ENCODE measurements around the gene VPS37C. TPM values are rescaled to one million over a fixed set of nuclear protein-coding genes. Genes with fewer than 3 reads are reported as not detected.
"Not testable (repeated sequence)": the region's sequence is repeated elsewhere in the genome, so short reads cannot be mapped to it uniquely, and the experiment has no call there.

Gene VPS37C
- 17.3 and 19.0 TPM in 2 replicates for total RNA-seq (2021)
- long read RNA-seq, transcript VPS37C-201 (5 exons, 2,865 nt) = major isoform, 6 of 19 reads
- long read RNA-seq, partial matches to known transcripts = 2 of 19 reads
- long read RNA-seq, other reads (novel, unspliced or antisense) = 11 of 19 reads

DNA sequence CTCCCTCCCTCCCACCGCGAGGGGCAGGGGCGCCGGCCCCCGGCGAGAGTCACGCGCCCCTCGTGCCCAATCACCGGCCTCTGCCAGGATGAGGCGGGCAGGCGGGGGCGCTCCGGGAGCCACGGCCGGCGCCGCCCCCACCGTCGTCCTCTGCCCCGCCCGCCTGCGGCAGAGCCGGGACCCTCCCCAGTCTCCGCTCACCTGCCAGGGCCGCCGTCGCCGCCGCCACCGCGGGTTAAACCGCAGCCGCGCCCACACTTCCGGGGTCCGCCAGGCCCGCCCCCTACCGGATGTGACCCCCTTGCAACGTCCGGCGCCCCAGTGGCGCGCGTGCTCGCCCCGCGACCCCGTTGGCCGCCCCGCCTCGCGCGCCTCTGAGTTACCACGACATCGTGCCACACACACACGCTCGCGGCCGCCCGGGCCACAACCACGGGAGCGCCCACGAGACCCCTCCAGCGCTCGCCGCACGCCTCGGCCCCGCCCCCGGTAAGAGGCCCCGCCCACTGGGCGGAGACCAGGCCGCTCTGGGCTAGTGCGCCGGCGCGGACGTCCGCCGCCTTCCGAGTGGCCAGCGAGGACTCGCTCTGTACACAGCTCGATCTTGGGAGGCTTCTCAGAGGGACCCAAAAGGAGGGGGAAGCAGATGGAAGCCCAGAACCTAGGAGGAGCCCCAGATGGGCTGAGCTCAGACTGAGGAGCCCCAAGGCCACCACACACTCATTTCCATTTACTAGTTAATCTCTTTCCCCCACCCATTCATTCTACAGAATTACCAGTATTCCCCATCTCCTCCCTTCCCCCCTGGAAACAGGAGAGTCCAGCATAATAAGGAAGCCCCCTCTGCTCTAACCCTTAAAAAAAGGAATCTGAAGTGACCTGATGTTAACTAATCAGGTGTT lies at the start of gene VPS37C:
Gene VPS37C, minus strand, starts transcription at position 237 of the 902 bp plus-strand sequence. CDS start 22,597 bp downstream, outside the sequence.
- H3K36me3 Mint-ChIP-seq (ENCODE audit: insufficient read depth in 1 of 3, low read depth in 3 of 3) = peaks cover 2 to 7% (median 5%) of the 10 kb centered on the region in 3 experiments; a peak in 5 of 7 replicates
- Histone ChIP-seq H2BK120ac (ENCODE audit: low read depth, low read length, poor library complexity, severe bottlenecking) (no peak within 1 kb of the TSS), H3K27me3 (ENCODE audit: insufficient read depth, low read length) (no peaks in the 10 kb centered on the region), H4K20me1 (ENCODE audit: control insufficient read depth, insufficient read depth, insufficient read length) (no peaks in the 10 kb centered on the region), H2AK5ac (ENCODE audit: insufficient read length, low read length) (no peak within 1 kb of the TSS), H3K9me3 (ENCODE audit: control insufficient read depth, low read depth, low read length) (no peaks in the 10 kb centered on the region), H2AFZ (ENCODE audit: low read length) (no peak within 1 kb of the TSS), H4K91ac (ENCODE audit: insufficient read length, low read depth, low read length) (no peak within 1 kb of the TSS), H3K18ac (ENCODE audit: insufficient read length, low read depth, low read length) (peak within 1 kb of the TSS; percentile 64), H3K4me1 (ENCODE audit: insufficient read depth, low read length) (no peaks in the 10 kb centered on the region), H3K56ac (ENCODE audit: insufficient read length, low read depth, low read length) (no peak within 1 kb of the TSS), H3K27ac (ENCODE audit: insufficient read length, low read depth, low read length) (no peak within 1 kb of the TSS), H3K79me1 (ENCODE audit: insufficient read depth, low read depth, low read length, poor library complexity, severe bottlenecking) (no peaks in the 10 kb centered on the region), H3T11ph (ENCODE audit: low read length) (no peak within 1 kb of the TSS), H2BK5ac (ENCODE audit: insufficient read length, low read length) (no peak within 1 kb of the TSS), H3K14ac (ENCODE audit: insufficient read depth, low read length) (peak within 1 kb of the TSS; percentile 81), H3K23ac (ENCODE audit: insufficient read length, low read depth, low read length) (no peak within 1 kb of the TSS), H3K9ac (ENCODE audit: extremely low read depth, insufficient read length, low read length) (peak within 1 kb of the TSS; percentile 74), H2BK15ac (ENCODE audit: low read depth, low read length) (no peak within 1 kb of the TSS), H3K4me2 (ENCODE audit: insufficient read depth, insufficient read length, low read length) (peak within 1 kb of the TSS; percentile 67), H2BK20ac (ENCODE audit: low read depth, low read length, poor library complexity, severe bottlenecking) (no peak within 1 kb of the TSS), H3K4ac (ENCODE audit: low read depth, low read length) (no peak within 1 kb of the TSS), H4K5ac (ENCODE audit: insufficient read length, low read depth, low read length) (no peak within 1 kb of the TSS), H3K79me2 (ENCODE audit: insufficient read depth, low read length) (peaks cover 1% of the 10 kb centered on the region; the same call in 1 of the 2 replicates), H2BK12ac (ENCODE audit: insufficient read length, low read depth, low read length) (no peak within 1 kb of the TSS), H3K23me2 (ENCODE audit: insufficient read length, low read depth, low read length, poor library complexity, severe bottlenecking) (no peaks in the 10 kb centered on the region), H4K8ac (replicated peaks; ENCODE audit: insufficient read length, low read depth, low read length) (no peak within 1 kb of the TSS)
- WGBS (ENCODE audit: extremely low coverage, insufficient read length, low lambda C conversion rate) = no CpG with 5 or more reads among the region's 85 CpGs
- H3K4me3 Mint-ChIP-seq = peak within 1 kb of the TSS; percentile 84 to 90
- TF ChIP-seq, protein P1, sequence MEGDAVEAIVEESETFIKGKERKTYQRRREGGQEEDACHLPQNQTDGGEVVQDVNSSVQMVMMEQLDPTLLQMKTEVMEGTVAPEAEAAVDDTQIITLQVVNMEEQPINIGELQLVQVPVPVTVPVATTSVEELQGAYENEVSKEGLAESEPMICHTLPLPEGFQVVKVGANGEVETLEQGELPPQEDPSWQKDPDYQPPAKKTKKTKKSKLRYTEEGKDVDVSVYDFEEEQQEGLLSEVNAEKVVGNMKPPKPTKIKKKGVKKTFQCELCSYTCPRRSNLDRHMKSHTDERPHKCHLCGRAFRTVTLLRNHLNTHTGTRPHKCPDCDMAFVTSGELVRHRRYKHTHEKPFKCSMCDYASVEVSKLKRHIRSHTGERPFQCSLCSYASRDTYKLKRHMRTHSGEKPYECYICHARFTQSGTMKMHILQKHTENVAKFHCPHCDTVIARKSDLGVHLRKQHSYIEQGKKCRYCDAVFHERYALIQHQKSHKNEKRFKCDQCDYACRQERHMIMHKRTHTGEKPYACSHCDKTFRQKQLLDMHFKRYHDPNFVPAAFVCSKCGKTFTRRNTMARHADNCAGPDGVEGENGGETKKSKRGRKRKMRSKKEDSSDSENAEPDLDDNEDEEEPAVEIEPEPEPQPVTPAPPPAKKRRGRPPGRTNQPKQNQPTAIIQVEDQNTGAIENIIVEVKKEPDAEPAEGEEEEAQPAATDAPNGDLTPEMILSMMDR (conservative IDR thresholded peaks at IDR 0.05) = peak; percentile 28; the same call in 1 of the 3 replicates
- peak; percentile 89 for DNase-seq
- H3K27ac Mint-ChIP-seq = peak within 1 kb of the TSS; percentile 93 to 96 (median 95)
- peaks cover 25 to 42% of the 10 kb centered on the region in 2 experiments for H3K4me1 Mint-ChIP-seq
- H3K27me3 Mint-ChIP-seq (ENCODE audit: low read depth) = peaks cover 2% of the 10 kb centered on the region
- H3K9me3 Mint-ChIP-seq = no peaks in the 10 kb centered on the region

DNA sequence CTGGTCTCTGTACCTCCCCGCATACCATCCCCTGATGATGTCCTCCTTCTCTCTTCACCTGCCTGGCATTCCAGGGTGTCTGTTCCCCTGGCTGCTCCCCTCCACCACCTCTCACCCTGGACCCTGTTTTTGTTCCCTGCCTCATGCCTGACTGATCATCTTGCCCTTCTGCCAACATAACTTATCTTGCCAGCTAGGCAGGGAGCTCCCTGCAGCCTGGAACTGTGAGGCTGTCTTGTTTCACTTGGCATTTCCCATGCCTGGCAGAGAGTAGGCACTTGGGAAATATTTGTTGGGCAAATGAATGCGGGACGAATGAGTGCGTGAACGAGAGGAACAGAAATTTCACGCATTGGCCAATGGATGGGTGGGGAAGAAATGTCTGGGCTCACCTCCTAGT lies 49.4 kb upstream of the VPS37C start:
- not testable (repeated sequence) for H2BK12ac ChIP-seq (ENCODE audit: insufficient read length, low read depth, low read length); DNase-seq; H3K4me1 ChIP-seq (ENCODE audit: insufficient read depth, low read length); H2BK120ac ChIP-seq (ENCODE audit: low read depth, low read length, poor library complexity, severe bottlenecking); H3K27ac ChIP-seq (ENCODE audit: insufficient read length, low read depth, low read length); H3K79me2 ChIP-seq (ENCODE audit: insufficient read depth, low read length); H3K79me1 ChIP-seq (ENCODE audit: insufficient read depth, low read depth, low read length, poor library complexity, severe bottlenecking); H2AFZ ChIP-seq (ENCODE audit: low read length); H3K36me3 Mint-ChIP-seq (ENCODE audit: insufficient read depth in 1 of 3, low read depth in 3 of 3); H2BK5ac ChIP-seq (ENCODE audit: insufficient read length, low read length); H3K4me3 Mint-ChIP-seq; H3K23me2 ChIP-seq (ENCODE audit: insufficient read length, low read depth, low read length, poor library complexity, severe bottlenecking); H3K56ac ChIP-seq (ENCODE audit: insufficient read length, low read depth, low read length); H3K4me1 Mint-ChIP-seq; H3T11ph ChIP-seq (ENCODE audit: low read length); H3K27me3 Mint-ChIP-seq (ENCODE audit: low read depth); H3K14ac ChIP-seq (ENCODE audit: insufficient read depth, low read length); H3K4ac ChIP-seq (ENCODE audit: low read depth, low read length); H2AK5ac ChIP-seq (ENCODE audit: insufficient read length, low read length); H3K9me3 ChIP-seq (ENCODE audit: control insufficient read depth, low read depth, low read length); H3K9ac ChIP-seq (ENCODE audit: extremely low read depth, insufficient read length, low read length); H3K23ac ChIP-seq (ENCODE audit: insufficient read length, low read depth, low read length); H4K91ac ChIP-seq (ENCODE audit: insufficient read length, low read depth, low read length); H4K8ac ChIP-seq (replicated peaks; ENCODE audit: insufficient read length, low read depth, low read length); H2BK15ac ChIP-seq (ENCODE audit: low read depth, low read length); H3K9me3 Mint-ChIP-seq; H3K18ac ChIP-seq (ENCODE audit: insufficient read length, low read depth, low read length); H3K27me3 ChIP-seq (ENCODE audit: insufficient read depth, low read length); H3K4me2 ChIP-seq (ENCODE audit: insufficient read depth, insufficient read length, low read length); H4K5ac ChIP-seq (ENCODE audit: insufficient read length, low read depth, low read length); H4K20me1 ChIP-seq (ENCODE audit: control insufficient read depth, insufficient read depth, insufficient read length); H2BK20ac ChIP-seq (ENCODE audit: low read depth, low read length, poor library complexity, severe bottlenecking); H3K27ac Mint-ChIP-seq
- whole genome bisulfite sequencing (ENCODE audit: extremely low coverage, insufficient read length, low lambda C conversion rate) = no CpG with 5 or more reads among the region's 6 CpGs
